GM10248 (cell line): ENCODE data around the gene ZRANB1.

ENCODE experiments used
- CTCF ChIA-PET: fragments of 300-600 bp; sonication (Branson Sonifier 250); formaldehyde crosslinking; extraction: SDS; loops from one replicate; lab custom pipeline; 2021; ENCODE audit warnings: antibody characterized with exemption; lab: Yijun Ruan, JAX
- POLR2A ChIA-PET: fragments of 350-650 bp; sonication (Branson Sonifier 250); formaldehyde crosslinking; extraction: SDS; loops from one replicate; lab custom pipeline; 2020; ENCODE audit warnings: antibody characterized with exemption; lab: Yijun Ruan, JAX
- DNase-seq: peaks from one replicate; pipeline ENCODE4 v3.0.0; 2012; ENCODE audit errors: extremely low spot score
- TF ChIP-seq, protein P1 (sequence below): IDR thresholded peaks from 2 replicates; pipeline ENCODE4 v1.5.1; 2012; ENCODE audit warnings: mild to moderate bottlenecking, low read depth; ENCODE audit errors: extremely low read depth, missing control alignments, control extremely low read depth

The ZRANB1 gene

GRCh38 chr10:124993345-124993708, 51.4 kb downstream of the ZRANB1 start:
- no peak for DNase-seq
- ChIA-PET CTCF (interaction anchor here (1.0 to 3.6 kb wide), 10 partner anchors 8 to 141 kb away, joined by 3 to 24 read pairs (median 8); no protein-coding TSS in a partner anchor), POLR2A (no interaction called here)
- TF ChIP-seq, protein P1, sequence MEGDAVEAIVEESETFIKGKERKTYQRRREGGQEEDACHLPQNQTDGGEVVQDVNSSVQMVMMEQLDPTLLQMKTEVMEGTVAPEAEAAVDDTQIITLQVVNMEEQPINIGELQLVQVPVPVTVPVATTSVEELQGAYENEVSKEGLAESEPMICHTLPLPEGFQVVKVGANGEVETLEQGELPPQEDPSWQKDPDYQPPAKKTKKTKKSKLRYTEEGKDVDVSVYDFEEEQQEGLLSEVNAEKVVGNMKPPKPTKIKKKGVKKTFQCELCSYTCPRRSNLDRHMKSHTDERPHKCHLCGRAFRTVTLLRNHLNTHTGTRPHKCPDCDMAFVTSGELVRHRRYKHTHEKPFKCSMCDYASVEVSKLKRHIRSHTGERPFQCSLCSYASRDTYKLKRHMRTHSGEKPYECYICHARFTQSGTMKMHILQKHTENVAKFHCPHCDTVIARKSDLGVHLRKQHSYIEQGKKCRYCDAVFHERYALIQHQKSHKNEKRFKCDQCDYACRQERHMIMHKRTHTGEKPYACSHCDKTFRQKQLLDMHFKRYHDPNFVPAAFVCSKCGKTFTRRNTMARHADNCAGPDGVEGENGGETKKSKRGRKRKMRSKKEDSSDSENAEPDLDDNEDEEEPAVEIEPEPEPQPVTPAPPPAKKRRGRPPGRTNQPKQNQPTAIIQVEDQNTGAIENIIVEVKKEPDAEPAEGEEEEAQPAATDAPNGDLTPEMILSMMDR: no peak

DNA sequence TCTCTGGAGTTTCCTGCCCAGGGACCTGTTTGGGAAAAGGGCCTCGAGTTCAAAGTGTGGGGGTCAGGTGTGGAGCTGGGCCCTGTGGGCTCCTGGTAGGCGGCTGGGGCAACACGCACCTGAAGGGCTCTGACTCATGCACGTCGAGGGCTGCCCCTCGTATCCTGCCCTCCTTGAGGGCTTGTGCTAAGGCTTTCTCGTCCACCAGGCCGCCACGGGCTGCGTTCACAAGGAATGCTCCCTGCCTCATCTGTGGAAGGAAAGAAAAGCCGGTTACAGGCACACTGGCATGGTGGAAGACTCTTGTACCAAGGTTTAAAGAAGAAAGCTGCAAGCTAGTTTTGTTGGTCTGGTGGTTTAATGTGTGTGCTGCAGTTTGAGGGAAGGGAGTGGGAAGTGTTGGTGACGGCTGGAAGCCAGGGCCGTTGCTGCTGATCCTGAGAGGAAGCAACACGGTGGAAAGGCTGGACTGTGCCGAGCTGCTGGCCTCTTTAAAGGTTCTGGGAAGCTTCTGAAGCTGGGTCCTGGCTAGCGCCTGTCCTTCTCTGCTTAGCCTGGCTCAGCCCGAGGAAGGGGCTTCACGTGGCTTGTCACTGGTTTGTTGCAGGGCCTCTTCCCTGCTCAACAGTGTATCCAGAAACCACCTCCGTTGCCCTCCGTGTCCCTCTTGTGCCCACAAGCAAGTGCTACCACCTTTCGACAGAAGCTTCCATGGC, 52.0 kb downstream of the ZRANB1 start:
- ChIA-PET CTCF (interaction anchor here (1.9 to 3.6 kb wide), 5 partner anchors 8 to 78 kb away, joined by 6 to 24 read pairs (median 14); no protein-coding TSS in a partner anchor), POLR2A (interaction anchor here (0.6 kb wide), 1 partner anchor 75 kb away, joined by 3 read pairs; no protein-coding TSS in a partner anchor)
- TF ChIP-seq, protein P1: no peak
- DNase-seq: no peak

DNA sequence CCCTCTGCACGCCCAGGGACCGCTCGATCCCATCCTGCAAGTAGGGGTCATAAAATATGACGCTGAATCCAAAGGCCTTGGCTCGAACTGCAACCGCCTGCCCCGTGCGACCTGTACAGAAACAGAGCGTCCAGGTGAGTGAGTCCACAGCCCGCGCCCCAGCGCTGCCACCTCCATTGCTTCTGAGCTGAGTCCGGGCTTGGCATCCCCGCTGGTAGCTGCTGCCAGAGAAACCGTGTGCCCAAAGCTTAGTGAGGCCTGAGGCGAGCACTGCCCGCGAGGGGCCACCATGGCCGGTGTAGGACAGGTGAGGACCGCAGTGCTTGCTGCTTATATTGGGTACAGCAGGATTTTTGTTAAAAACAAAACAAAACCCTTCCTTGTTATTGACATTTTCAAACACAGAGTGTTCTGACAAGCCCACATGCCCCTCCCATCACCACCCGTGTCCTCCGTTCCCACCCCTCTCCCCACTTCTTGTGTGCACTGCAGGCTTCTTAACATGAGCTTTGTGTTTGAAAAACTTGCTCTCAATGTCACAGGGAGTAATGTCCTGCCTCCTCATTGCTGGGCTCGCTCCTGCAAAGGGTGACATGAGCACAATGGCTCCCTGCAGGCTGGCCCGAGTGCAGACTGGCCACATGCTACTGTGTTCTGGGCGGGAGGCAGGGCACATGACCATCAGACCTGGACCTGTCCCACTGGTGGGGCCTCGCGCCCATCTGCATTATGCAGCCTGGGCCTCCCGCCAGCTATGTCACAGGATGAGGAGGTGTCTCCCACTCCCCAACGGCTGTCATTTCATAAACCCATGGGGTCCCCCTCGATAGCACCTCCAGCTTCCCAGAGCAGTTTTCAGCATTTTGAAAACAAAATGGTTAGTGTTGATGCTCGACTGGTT, 52.9 kb downstream of the ZRANB1 start:
- peak; percentile 9 for DNase-seq
- POLR2A ChIA-PET: interaction anchor here (0.6 kb wide), 1 partner anchor 76 kb away, joined by 3 read pairs; no protein-coding TSS in a partner anchor
- TF ChIP-seq, protein P1: no peak
- CTCF ChIA-PET: interaction anchor here (1.1 kb wide), 1 partner anchor 54 kb away, joined by 3 read pairs; no protein-coding TSS in a partner anchor

- TF ChIP-seq, protein P1: no peak
- ChIA-PET CTCF (interaction anchor here (1.1 kb wide), 1 partner anchor 53 kb away, joined by 3 read pairs; no protein-coding TSS in a partner anchor), POLR2A (no interaction called here)
- peak; percentile 14 for DNase-seq
Measured at GRCh38 chr10:124995605-124996004, 53.7 kb downstream of the ZRANB1 start.

- peak; percentile 11 for DNase-seq
- POLR2A ChIA-PET: no interaction called here
- TF ChIP-seq, protein P1: no peak
- CTCF ChIA-PET: no interaction called here
Measured at GRCh38 chr10:124996127-124996853, 54.4 kb downstream of the ZRANB1 start.

- POLR2A ChIA-PET: no interaction called here
- DNase-seq: peak; percentile 8
- CTCF ChIA-PET: no interaction called here
- TF ChIP-seq, protein P1: no peak
Measured at GRCh38 chr10:124996854-124997215, 54.9 kb downstream of the ZRANB1 start.
